ENCODE measurements around the gene LIX1.
A peak's percentile ranks its signal among the peaks of the same experiment; 100 is the strongest.

The LIX1 gene

GRCh38 chr5:97071993-97072392, 70.4 kb downstream of the LIX1 start:
- no peak for DNase-seq

GRCh38 chr5:97071101-97071500, 71.3 kb downstream of the LIX1 start:
- DNase-seq = no peak

GRCh38 chr5:97070234-97070633, 72.2 kb downstream of the LIX1 start:
- no peak for DNase-seq

- no peak for DNase-seq
These were observed 75.0 kb downstream of the LIX1 start for GRCh38 chr5:97067296-97067850.

- DNase-seq = no peak
These were observed 76.9 kb downstream of the LIX1 start for GRCh38 chr5:97065475-97065874.

GRCh38 chr5:97063251-97063650, 79.2 kb downstream of the LIX1 start:
- no peak for DNase-seq

- peak; percentile 19 for DNase-seq
These were observed 80.4 kb downstream of the LIX1 start for GRCh38 chr5:97062046-97062445.

- DNase-seq = no peak
These were observed 86.1 kb downstream of the LIX1 start for GRCh38 chr5:97056263-97056662.

GRCh38 chr5:97049175-97049574, 93.2 kb downstream of the LIX1 start:
- DNase-seq = no peak

- no peak for DNase-seq
These were observed 95.3 kb downstream of the LIX1 start for GRCh38 chr5:97047076-97047475.

- DNase-seq = no peak
These were observed 96.0 kb downstream of the LIX1 start for GRCh38 chr5:97046270-97046982.

- no peak for DNase-seq
These were observed 98.4 kb downstream of the LIX1 start for GRCh38 chr5:97044052-97044451.

GRCh38 chr5:97043511-97043910, 98.9 kb downstream of the LIX1 start:
- no peak for DNase-seq

GRCh38 chr5:97042996-97043395, 99.4 kb downstream of the LIX1 start:
- DNase-seq = no peak

Measured in NCI-H510A treated with DMSO at 0.1 percent for 48 hours (cell line).